Esophagus (tissue), 2 donors: ENCODE data around the gene UROC1. TPM values are rescaled to one million over a fixed set of nuclear protein-coding genes. Genes with fewer than 3 reads are reported as not detected.

Experiments used
- H3K27ac ChIP-seq, 2 donors: one replicate each; pipeline ENCODE4 v1.5.1; 2013; ENCODE audit warnings: low read depth in 2 of 2, mild to moderate bottlenecking in 2 of 2, inconsistent platforms in 1 of 2, low read length in 1 of 2, moderate library complexity in 1 of 2
- H3K27me3 ChIP-seq, 2 donors: one replicate each; pipeline ENCODE4 v1.6.1; 2013; ENCODE audit warnings: low read length in 2 of 2, control low read depth in 1 of 2, mild to moderate bottlenecking in 1 of 2; ENCODE audit not compliant: insufficient read depth in 2 of 2, control insufficient read depth in 1 of 2
- H3K36me3 ChIP-seq, 2 donors: one replicate each; pipeline ENCODE4 v1.6.1; 2013; ENCODE audit warnings: low read length in 1 of 2; ENCODE audit not compliant: control insufficient read depth in 2 of 2, insufficient read depth in 2 of 2
- H3K4me1 ChIP-seq, 2 donors: one replicate each; pipeline ENCODE4 v1.6.1; 2013; ENCODE audit warnings: low read length in 1 of 2; ENCODE audit not compliant: control insufficient read depth in 2 of 2, insufficient read depth in 2 of 2
- H3K4me3 ChIP-seq, 2 donors: one replicate each; pipeline ENCODE4 v1.5.1; 2013; ENCODE audit warnings: low read length in 2 of 2, mild to moderate bottlenecking in 2 of 2, low read depth in 1 of 2, moderate library complexity in 1 of 2
- H3K9me3 ChIP-seq, 2 donors: one replicate each; pipeline ENCODE4 v1.6.1; 2013; ENCODE audit warnings: mild to moderate bottlenecking in 2 of 2, low read depth in 1 of 2, low read length in 1 of 2, moderate library complexity in 1 of 2; ENCODE audit not compliant: control insufficient read depth in 2 of 2, insufficient read depth in 1 of 2
- WGBS, 2 donors: extraction: QIAGEN DNeasy Blood & Tissue Kit; methylation state at CpG; one replicate each; pipeline ENCODE4 v1.1.7; 2013; 5-methylcytosine and 5-hydroxymethylcytosine counted together
- polyA plus RNA-seq, 2 donors: library from polyadenylated mRNA; stranded (reverse); fragments of 200-250 nt; gene quantifications; one replicate each; pipeline ENCODE4 v1.2.3, GENCODE V29; 2013
- donor health status: healthy with polysubstance abuse.
- donor health status: Bipolar disorder and iron deficiency.

UROC1 gene
- polyA plus RNA-seq, 2 donors, result not detected

GRCh38 chr3:126434931-126435411 is 82.6 kb downstream of the UROC1 start:
- 93 to 94% methylated on average over 8 of the region's 8 CpGs for WGBS, 2 donors
- Histone ChIP-seq H3K36me3 (peaks cover 8 to 48% of the 10 kb centered on the region in 2 donors), H3K9me3 (no peaks in the 10 kb centered on the region), H3K4me1 (no peaks in the 10 kb centered on the region), H3K4me3 (no peak overlapping the region), H3K27ac (no peak overlapping the region), H3K27me3 (no peaks in the 10 kb centered on the region)

- peaks cover 8 to 41% of the 10 kb centered on the region in 2 donors for H3K36me3 ChIP-seq
- no peak overlapping the region for H3K27ac ChIP-seq
- no peaks in the 10 kb centered on the region for H3K4me1 ChIP-seq
- H3K9me3 ChIP-seq, result no peaks in the 10 kb centered on the region
- WGBS, 2 donors, result 83 to 85% methylated on average over 6 of the region's 6 CpGs
- H3K4me3 ChIP-seq, result no peak overlapping the region
- no peaks in the 10 kb centered on the region for H3K27me3 ChIP-seq
Measured at GRCh38 chr3:126434264-126434590, 83.3 kb downstream of the UROC1 start.

GRCh38 chr3:126433496-126434263 is 83.9 kb downstream of the UROC1 start:
- Histone ChIP-seq H3K36me3 (peaks cover 5 to 38% of the 10 kb centered on the region in 2 donors), H3K27me3 (no peaks in the 10 kb centered on the region), H3K9me3 (no peaks in the 10 kb centered on the region), H3K4me1 (no peaks in the 10 kb centered on the region), H3K4me3 (no peak overlapping the region), H3K27ac (no peak overlapping the region)
- 80 to 81% methylated on average over 13 of the region's 13 CpGs for WGBS, 2 donors

GRCh38 chr3:126433105-126433430 is 84.5 kb downstream of the UROC1 start:
- Histone ChIP-seq H3K27ac (no peak overlapping the region), H3K4me3 (no peak overlapping the region), H3K4me1 (no peaks in the 10 kb centered on the region), H3K27me3 (no peaks in the 10 kb centered on the region), H3K36me3 (peaks cover 4 to 33% of the 10 kb centered on the region in 2 donors), H3K9me3 (no peaks in the 10 kb centered on the region)
- 92 to 93% methylated on average over 6 of the region's 6 CpGs for WGBS, 2 donors

- Histone ChIP-seq H3K27ac (no peak overlapping the region), H3K4me3 (no peak overlapping the region), H3K9me3 (no peaks in the 10 kb centered on the region), H3K4me1 (no peaks in the 10 kb centered on the region), H3K27me3 (no peaks in the 10 kb centered on the region), H3K36me3 (peaks cover 4 to 29% of the 10 kb centered on the region in 2 donors)
- WGBS, 2 donors, result 82 to 90% methylated on average over 4 of the region's 4 CpGs
Measured at GRCh38 chr3:126432361-126433104, 85.0 kb downstream of the UROC1 start.

Other genes with a start within 250 kb of the UROC1 start
- gene KLF15, start 160.4 kb downstream of the UROC1 start, polyA plus RNA-seq, result 1 to 10 TPM; 5.0 to 8.2 TPM
- not detected for gene CFAP100, start 122.9 kb downstream of the UROC1 start, polyA plus RNA-seq
- 10 to 100 TPM in 1 of 2 donors, 1 to 10 TPM in 1; 9.2 to 13.3 TPM for gene ZXDC, start 41.9 kb downstream of the UROC1 start, polyA plus RNA-seq
- gene CHST13, start 6.4 kb upstream of the UROC1 start, polyA plus RNA-seq, result under 1 TPM in 1 of 2 donors, not detected in 1; 0.04 TPM
- gene C3orf22, start 41.2 kb upstream of the UROC1 start, polyA plus RNA-seq, result not detected
- 1 to 10 TPM; 4.3 to 5.5 TPM for gene TXNRD3, start 137.4 kb upstream of the UROC1 start, polyA plus RNA-seq
- 10 to 100 TPM in 1 of 2 donors, 1 to 10 TPM in 1; 7.0 to 11.9 TPM for gene CHCHD6, start 186.5 kb upstream of the UROC1 start, polyA plus RNA-seq